Measurements from ENCODE around the gene IL19. TPM values are rescaled to one million over a fixed set of nuclear protein-coding genes. Genes with fewer than 3 reads are reported as not detected.
"Not testable (repeated sequence)": the region's sequence is repeated elsewhere in the genome, so short reads cannot be mapped to it uniquely, and the experiment has no call there.

Gene IL19
- total and polyA plus RNA-seq, 2 donors from 2014 or later, result 0.41 to 3.6 TPM

GRCh38 chr1:206850401-206850800, 79.8 kb downstream of the IL19 start:
- H3K4me1 ChIP-seq (ENCODE audit: control insufficient read depth in 2 of 3, insufficient read depth in 2 of 3, low read depth in 1 of 3, low read length in 3 of 3), result no peaks in the 10 kb centered on the region
- no peaks in the 10 kb centered on the region for H3K36me3 ChIP-seq (ENCODE audit: control insufficient read depth in 2 of 3, insufficient read depth in 3 of 3, low read length in 3 of 3)
- DNase-seq (no peak), FAIRE-seq (no peak)
- no peak overlapping the region for H3K27ac ChIP-seq (ENCODE audit: low read depth in 2 of 2, low read length in 2 of 2)
- no peaks in the 10 kb centered on the region for H3K9me3 ChIP-seq (ENCODE audit: control insufficient read depth in 2 of 3, insufficient read depth in 1 of 3, low read length in 3 of 3)
- no peak overlapping the region for H3K9ac ChIP-seq (ENCODE audit: low read length in 3 of 3)
- TF ChIP-seq, protein P1, sequence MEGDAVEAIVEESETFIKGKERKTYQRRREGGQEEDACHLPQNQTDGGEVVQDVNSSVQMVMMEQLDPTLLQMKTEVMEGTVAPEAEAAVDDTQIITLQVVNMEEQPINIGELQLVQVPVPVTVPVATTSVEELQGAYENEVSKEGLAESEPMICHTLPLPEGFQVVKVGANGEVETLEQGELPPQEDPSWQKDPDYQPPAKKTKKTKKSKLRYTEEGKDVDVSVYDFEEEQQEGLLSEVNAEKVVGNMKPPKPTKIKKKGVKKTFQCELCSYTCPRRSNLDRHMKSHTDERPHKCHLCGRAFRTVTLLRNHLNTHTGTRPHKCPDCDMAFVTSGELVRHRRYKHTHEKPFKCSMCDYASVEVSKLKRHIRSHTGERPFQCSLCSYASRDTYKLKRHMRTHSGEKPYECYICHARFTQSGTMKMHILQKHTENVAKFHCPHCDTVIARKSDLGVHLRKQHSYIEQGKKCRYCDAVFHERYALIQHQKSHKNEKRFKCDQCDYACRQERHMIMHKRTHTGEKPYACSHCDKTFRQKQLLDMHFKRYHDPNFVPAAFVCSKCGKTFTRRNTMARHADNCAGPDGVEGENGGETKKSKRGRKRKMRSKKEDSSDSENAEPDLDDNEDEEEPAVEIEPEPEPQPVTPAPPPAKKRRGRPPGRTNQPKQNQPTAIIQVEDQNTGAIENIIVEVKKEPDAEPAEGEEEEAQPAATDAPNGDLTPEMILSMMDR (IDR thresholded peaks at IDR 0.05; ENCODE audit: borderline replicate concordance, extremely low read depth, insufficient read depth), result no peak
- H3K4me3 ChIP-seq (ENCODE audit: low read length in 3 of 3), result no peak overlapping the region
- no peaks in the 10 kb centered on the region for H3K27me3 ChIP-seq (ENCODE audit: control insufficient read depth, insufficient read depth, low read length)
- intact Hi-C loops (cut with DNase I), result no loop called here

- Histone ChIP-seq H3K27ac (ENCODE audit: low read depth in 2 of 2, low read length in 2 of 2) (no peak overlapping the region), H3K36me3 (ENCODE audit: control insufficient read depth in 2 of 3, insufficient read depth in 3 of 3, low read length in 3 of 3) (no peaks in the 10 kb centered on the region), H3K4me3 (ENCODE audit: low read length in 3 of 3) (no peak overlapping the region), H3K9ac (ENCODE audit: low read length in 3 of 3) (no peak overlapping the region), H3K9me3 (ENCODE audit: control insufficient read depth in 2 of 3, insufficient read depth in 1 of 3, low read length in 3 of 3) (no peaks in the 10 kb centered on the region), H3K4me1 (ENCODE audit: control insufficient read depth in 2 of 3, insufficient read depth in 2 of 3, low read depth in 1 of 3, low read length in 3 of 3) (no peaks in the 10 kb centered on the region), H3K27me3 (ENCODE audit: control insufficient read depth, insufficient read depth, low read length) (no peaks in the 10 kb centered on the region)
- intact Hi-C loops (cut with DNase I), result no loop called here
- DNase-seq, result no peak
- TF ChIP-seq, protein P1 (IDR thresholded peaks at IDR 0.05; ENCODE audit: borderline replicate concordance, extremely low read depth, insufficient read depth), result no peak
- FAIRE-seq, result no peak
Observed at GRCh38 chr1:206851341-206852010, 80.9 kb downstream of the IL19 start.

- not testable (repeated sequence) for FAIRE-seq; H3K9me3 ChIP-seq (ENCODE audit: control insufficient read depth in 2 of 3, insufficient read depth in 1 of 3, low read length in 3 of 3)
Observed at GRCh38 chr1:206852662-206853061, 82.1 kb downstream of the IL19 start.

GRCh38 chr1:206853696-206854095, 83.1 kb downstream of the IL19 start:
- H3K4me3 ChIP-seq (ENCODE audit: low read length in 3 of 3); FAIRE-seq; H3K27ac ChIP-seq (ENCODE audit: low read depth in 2 of 2, low read length in 2 of 2); H3K36me3 ChIP-seq (ENCODE audit: control insufficient read depth in 2 of 3, insufficient read depth in 3 of 3, low read length in 3 of 3); H3K4me1 ChIP-seq (ENCODE audit: control insufficient read depth in 2 of 3, insufficient read depth in 2 of 3, low read depth in 1 of 3, low read length in 3 of 3); H3K27me3 ChIP-seq (ENCODE audit: control insufficient read depth, insufficient read depth, low read length); H3K9ac ChIP-seq (ENCODE audit: low read length in 3 of 3); H3K9me3 ChIP-seq (ENCODE audit: control insufficient read depth in 2 of 3, insufficient read depth in 1 of 3, low read length in 3 of 3); intact Hi-C loops (cut with DNase I); DNase-seq: not testable (repeated sequence)

More at GRCh38 chr1:206852662-206853061, 82.1 kb downstream of the IL19 start:
- H3K27ac ChIP-seq (ENCODE audit: low read depth in 2 of 2, low read length in 2 of 2); intact Hi-C loops (cut with DNase I); H3K27me3 ChIP-seq (ENCODE audit: control insufficient read depth, insufficient read depth, low read length); H3K4me1 ChIP-seq (ENCODE audit: control insufficient read depth in 2 of 3, insufficient read depth in 2 of 3, low read depth in 1 of 3, low read length in 3 of 3); H3K4me3 ChIP-seq (ENCODE audit: low read length in 3 of 3); H3K9ac ChIP-seq (ENCODE audit: low read length in 3 of 3); H3K36me3 ChIP-seq (ENCODE audit: control insufficient read depth in 2 of 3, insufficient read depth in 3 of 3, low read length in 3 of 3); DNase-seq: not testable (repeated sequence)
